NCI-H510A treated with DMSO at 0.1 percent for 48 hours (cell line): ENCODE data around the gene MRPL40.
"Not testable (repeated sequence)": the region's sequence is repeated elsewhere in the genome, so short reads cannot be mapped to it uniquely, and the experiment has no call there.

ENCODE experiments used
- DNase-seq: peaks from one replicate; lab custom pipeline; 2025; lab: John Stamatoyannopoulos, UW

The MRPL40 gene

DNA sequence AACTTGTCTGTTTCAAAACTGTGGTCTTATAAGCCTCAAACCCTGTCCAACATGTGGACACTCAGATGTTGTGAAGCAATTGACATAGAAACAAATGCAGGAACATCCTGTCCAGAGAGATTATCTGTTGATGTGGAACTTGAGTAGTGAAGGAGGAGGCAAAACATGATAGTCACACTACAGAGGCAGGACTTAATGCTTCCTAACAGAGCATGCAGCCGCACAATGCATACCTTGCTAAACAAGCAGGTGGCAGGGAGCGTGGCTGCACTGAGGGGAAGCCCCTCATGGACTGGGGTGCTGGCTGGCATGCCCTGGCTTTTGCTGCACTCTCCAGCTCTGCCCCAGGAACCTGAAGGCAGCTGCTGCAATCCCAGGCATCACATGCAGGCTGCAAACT, 9.8 kb downstream of the MRPL40 start:
- DNase-seq = no peak

GRCh38 chr22:19443544-19444211, 11.3 kb downstream of the MRPL40 start:
- DNase-seq = no peak

DNA sequence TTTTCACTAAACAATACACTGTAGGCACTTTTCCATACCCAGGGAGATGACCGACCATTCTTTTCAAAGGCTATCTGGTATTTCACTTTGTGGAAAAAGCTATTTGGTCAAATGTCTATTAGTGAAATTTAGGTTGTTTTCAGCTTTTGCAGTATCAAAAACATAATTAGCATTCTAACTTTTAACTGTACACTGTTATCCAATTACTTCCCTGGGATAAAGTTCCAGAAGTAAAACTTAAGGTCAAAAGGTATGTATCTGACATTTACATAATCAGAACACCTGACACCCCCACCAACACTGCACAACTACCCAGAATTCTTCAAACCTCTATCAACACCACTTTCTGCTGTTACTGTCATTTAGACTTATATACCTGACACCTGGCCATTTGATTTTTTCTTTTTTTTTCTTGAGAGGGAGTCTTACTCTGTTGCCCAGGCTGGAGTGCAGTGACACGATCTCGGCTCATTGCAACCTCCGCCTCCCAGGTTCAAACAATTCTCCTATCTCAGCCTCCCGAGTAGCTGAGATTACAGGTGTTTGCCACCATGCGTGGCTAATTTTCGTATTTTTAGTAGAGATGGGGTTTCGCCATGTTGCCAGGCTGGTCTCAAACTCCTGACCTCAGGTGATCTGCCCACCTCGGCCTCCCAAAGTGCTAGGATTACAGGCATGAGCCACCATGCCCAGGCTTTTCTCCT, 13.1 kb downstream of the MRPL40 start:
- DNase-seq = not testable (repeated sequence)

DNA sequence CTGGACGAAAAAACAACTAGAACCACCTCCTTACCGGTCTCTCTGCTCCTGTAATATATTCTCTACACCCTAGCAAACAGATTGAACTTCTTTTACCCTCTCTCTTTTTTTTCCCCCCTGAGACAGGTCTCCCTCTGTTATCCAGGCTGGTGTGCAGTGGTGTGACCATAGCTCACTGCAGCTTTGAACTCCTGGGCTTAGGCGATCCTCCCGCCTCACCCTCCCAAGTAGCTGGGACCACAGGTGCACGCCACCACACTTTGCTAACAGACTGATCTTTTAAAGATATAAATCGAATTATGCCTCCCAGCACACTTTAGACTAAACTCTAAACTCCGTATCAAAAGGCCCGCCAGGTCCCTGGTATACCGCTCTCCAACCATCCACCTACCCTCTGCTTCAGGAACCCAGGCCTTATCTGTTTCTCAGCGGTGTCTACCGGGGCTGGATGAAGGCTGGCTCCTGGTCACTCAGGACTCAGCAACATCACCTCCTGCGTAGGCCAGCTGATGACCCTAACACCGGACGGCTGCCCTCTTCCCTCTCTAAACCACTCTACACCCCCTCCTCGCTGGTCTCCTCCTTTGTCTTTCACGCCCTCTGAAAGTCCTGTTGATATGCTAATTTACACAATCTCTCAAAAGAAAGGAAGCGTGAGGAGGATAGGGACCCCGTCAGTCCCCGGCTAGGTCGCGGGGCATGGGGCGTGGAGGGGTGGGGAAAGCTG, 14.4 kb downstream of the MRPL40 start:
- DNase-seq = no peak

DNA sequence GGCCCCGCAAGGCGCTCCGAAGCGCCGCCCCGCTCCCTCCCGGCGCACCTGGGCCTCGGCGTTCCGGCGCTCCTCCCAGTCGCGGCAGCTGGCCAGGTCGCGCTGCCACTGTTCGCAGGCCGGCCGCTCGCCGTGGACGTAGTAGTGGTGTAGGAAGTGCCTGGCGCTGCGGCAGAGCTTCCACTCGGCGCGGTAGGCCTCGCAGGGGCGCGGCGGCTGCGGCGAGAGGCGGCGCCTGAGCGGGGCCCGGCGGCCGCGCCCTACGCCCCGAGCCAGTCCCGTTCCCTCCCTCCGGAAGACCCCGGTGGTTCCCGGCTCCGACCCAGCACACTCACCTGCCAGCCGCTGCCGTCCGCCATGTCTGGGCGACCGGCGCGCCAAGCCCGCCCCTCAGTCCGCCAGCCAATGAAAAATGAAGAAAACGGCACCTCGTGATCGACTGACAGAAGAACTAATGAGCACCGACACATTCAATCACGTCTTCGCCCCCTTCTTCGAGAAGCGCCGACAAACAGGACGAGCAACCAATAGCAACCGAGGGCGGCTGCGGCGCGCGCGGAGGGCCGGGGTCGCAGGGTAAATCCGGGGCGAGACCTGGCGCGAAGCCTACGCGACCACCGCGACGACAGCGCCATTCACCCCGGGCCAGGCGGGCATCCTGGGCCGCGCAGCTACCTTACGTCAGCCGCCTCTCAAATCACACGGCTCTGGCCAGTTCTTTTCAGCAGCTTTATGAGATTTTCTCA, 15.2 kb downstream of the MRPL40 start, which contains the start of gene C22orf39:
Gene C22orf39 (minus strand): TSS at position 382 of the 746 bp plus-strand sequence. CDS start 23 bp downstream, at position 359.
- peak; percentile 83 for DNase-seq

GRCh38 chr22:19448076-19448607, 15.8 kb downstream of the MRPL40 start:
- peak; percentile 76 for DNase-seq

GRCh38 chr22:19448739-19449421, 16.5 kb downstream of the MRPL40 start:
- no peak for DNase-seq

- no peak for DNase-seq
Measured at GRCh38 chr22:19449422-19449767, 17.1 kb downstream of the MRPL40 start.

DNA sequence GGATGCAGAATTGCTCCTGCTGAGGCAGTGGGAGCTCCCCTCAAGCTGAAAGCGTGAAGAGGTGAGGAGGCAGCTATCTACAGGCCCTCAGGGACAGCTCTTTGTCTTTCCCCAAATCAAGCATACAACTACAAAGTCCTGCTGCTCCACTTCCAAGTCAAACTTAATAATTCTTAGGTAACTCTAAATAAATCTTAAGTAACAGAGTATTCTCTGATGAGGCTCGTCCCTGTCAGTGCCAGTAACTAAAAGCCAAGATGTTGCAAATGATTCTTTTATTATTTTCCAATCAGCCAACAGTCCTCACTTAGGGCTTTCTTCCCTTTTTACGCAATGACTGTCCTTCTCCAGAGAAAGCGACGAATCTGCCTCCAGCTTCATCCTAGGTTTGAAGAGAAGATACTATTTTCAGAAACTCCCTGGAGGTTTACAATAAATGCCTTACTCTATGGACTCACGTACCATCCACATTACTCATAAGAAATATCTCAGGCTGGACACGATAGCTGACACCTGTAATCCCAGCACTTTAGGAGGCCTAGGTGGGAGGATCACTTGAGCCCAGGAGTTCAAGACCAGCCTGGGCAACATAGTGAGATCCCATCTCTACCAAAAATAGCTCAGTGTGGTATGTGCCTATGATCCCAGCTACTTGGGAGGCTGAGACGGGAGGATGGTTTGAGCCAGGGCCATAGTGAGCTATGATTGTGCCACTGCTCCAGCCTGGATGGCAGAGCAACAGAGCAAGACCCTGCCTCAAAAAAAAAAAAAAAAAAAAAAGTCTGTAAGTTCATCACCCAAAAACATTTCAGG, 18.2 kb downstream of the MRPL40 start:
- DNase-seq = no peak

- DNase-seq = no peak
Measured at GRCh38 chr22:19451570-19451969, 19.2 kb downstream of the MRPL40 start.

GRCh38 chr22:19453718-19454117, 21.4 kb downstream of the MRPL40 start:
- DNase-seq = no peak

- DNase-seq = no peak
Measured at GRCh38 chr22:19454156-19454555, 21.8 kb downstream of the MRPL40 start.

GRCh38 chr22:19455033-19455432, 22.7 kb downstream of the MRPL40 start:
- DNase-seq = no peak

GRCh38 chr22:19455585-19456370, 23.4 kb downstream of the MRPL40 start:
- DNase-seq = no peak

- DNase-seq = no peak
Measured at GRCh38 chr22:19456541-19456940, 24.2 kb downstream of the MRPL40 start.

- DNase-seq = no peak
Measured at GRCh38 chr22:19457828-19458428, 25.6 kb downstream of the MRPL40 start.

GRCh38 chr22:19460036-19460435, 27.7 kb downstream of the MRPL40 start:
- no peak for DNase-seq

- no peak for DNase-seq
Measured at GRCh38 chr22:19461506-19461905, 29.2 kb downstream of the MRPL40 start.

DNA sequence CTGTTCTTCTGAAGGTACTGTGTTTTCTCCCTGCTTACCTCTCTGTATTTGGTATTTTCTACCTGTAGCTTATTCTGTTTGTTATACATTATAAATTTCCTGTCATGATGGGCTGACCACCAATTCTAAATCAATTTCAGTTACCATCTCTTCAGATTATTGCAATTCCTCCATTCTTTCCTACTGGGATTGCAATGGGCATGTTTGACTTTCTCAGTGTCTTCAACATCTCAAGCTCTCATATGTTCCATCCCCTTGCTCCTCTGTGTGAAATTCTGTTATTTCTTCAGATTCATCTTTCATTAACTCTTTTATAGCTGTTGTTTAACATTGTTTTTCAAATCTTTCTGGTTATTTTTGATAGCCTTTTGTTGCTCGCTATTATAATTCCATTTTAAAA, 30.7 kb downstream of the MRPL40 start:
- no peak for DNase-seq
